Vagina (tissue), 1 donor: ENCODE measurements around the gene PPP3R1. TPM values are rescaled to one million over a fixed set of nuclear protein-coding genes. Genes with fewer than 3 reads are reported as not detected.

ENCODE experiments used
- total RNA-seq: library from RNA; depleted of rRNA; stranded (reverse); fragments of >200 nt; gene quantifications from one replicate; pipeline ENCODE4 v1.2.3, GENCODE V29; 2016

The PPP3R1 gene
- total RNA-seq, 1 donor from 2014 or later = 28.2 TPM

Other genes starting within 250 kb of the PPP3R1 start
- 21.9 TPM for gene C1D, start 189.5 kb downstream of the PPP3R1 start, total RNA-seq
- gene PNO1, start 94.6 kb downstream of the PPP3R1 start, total RNA-seq = 9.3 TPM
- gene CNRIP1, start 67.4 kb upstream of the PPP3R1 start, total RNA-seq = 43.2 TPM
- 4.4 TPM for gene PLEK, start 112.8 kb upstream of the PPP3R1 start, total RNA-seq
- 1.2 TPM for gene FBXO48, start 214.8 kb upstream of the PPP3R1 start, total RNA-seq
- gene APLF, start 215.1 kb upstream of the PPP3R1 start, total RNA-seq = 18.7 TPM